ENCODE data around the gene ZNF800. TPM values are rescaled to one million over a fixed set of nuclear protein-coding genes. Genes with fewer than 3 reads are reported as not detected.
"Not testable (repeated sequence)": the region's sequence is repeated elsewhere in the genome, so short reads cannot be mapped to it uniquely, and the experiment has no call there.

Gene ZNF800, protein sequence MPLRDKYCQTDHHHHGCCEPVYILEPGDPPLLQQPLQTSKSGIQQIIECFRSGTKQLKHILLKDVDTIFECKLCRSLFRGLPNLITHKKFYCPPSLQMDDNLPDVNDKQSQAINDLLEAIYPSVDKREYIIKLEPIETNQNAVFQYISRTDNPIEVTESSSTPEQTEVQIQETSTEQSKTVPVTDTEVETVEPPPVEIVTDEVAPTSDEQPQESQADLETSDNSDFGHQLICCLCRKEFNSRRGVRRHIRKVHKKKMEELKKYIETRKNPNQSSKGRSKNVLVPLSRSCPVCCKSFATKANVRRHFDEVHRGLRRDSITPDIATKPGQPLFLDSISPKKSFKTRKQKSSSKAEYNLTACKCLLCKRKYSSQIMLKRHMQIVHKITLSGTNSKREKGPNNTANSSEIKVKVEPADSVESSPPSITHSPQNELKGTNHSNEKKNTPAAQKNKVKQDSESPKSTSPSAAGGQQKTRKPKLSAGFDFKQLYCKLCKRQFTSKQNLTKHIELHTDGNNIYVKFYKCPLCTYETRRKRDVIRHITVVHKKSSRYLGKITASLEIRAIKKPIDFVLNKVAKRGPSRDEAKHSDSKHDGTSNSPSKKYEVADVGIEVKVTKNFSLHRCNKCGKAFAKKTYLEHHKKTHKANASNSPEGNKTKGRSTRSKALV
- total RNA-seq: 10 to 100 TPM; 18.2 to 19.5 TPM

DNA sequence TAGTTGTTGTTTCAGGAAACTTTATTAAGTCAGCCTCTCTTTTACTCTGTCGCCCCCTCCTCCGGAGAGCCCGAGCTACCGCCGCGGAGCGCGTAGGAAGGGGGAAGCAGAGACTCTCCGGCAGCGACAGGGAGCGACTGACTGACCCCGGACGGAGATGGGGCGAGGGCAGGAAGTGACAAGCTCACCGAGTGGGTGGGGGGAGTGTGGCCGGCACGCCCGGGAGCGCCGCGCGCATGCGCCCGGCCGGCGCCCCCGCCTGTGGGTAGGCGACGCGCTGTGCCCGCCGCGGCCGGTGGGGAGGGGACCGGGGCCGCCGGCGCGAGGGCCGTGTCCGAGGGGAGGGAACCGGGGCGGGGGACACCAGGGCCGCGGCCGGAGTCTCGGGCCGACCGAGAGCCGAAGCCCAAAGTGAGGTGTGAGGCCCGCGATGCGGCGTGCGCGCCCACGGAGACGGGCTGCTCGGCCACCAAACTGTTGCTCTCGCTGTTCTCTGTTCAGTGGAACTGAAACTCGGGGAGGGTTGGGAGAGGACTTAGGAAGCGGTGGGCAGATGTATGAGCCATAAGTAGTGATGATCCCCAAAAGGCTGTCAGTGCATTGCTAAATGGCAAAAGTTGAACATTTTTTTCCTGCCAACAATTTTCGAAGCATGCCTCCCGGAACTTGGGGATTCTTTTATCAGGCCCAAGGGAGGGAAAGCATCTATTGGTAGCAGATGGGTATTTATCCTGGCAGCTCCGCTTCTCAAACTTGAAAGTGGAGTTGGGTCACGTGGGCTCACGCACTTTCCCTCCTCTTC, at the start of gene ZNF800:
Gene ZNF800 (minus strand): TSS at position 143 of the 802 bp plus-strand sequence. CDS start 1,151 bp downstream, outside the sequence.
- H3K27me3 Mint-ChIP-seq (ENCODE audit: low read depth): no peaks in the 10 kb centered on the region
- H3K27ac Mint-ChIP-seq: peak within 1 kb of the TSS; percentile 93
- intact Hi-C loops (cut with micrococcal nuclease): loop anchor here (1.0 to 10.0 kb wide), 6 partner anchors 140 to 1062 kb away; partner anchors contain the start of genes GCC1, GRM8, HILPDA and LRRC4
- DNase-seq: peak; percentile 89
- H3K4me3 Mint-ChIP-seq: peak within 1 kb of the TSS; percentile 95
- H3K4me1 Mint-ChIP-seq (ENCODE audit: low read depth): peaks cover 61% of the 10 kb centered on the region
- H3K36me3 Mint-ChIP-seq (ENCODE audit: low read depth): peaks cover 29% of the 10 kb centered on the region
- H3K9me3 Mint-ChIP-seq: peaks cover 10% of the 10 kb centered on the region
- CTCF ChIA-PET: interaction anchor here (0.6 to 3.4 kb wide), 5 partner anchors 12 to 752 kb away, joined by 3 to 13 read pairs (median 3); no protein-coding TSS in a partner anchor

DNA sequence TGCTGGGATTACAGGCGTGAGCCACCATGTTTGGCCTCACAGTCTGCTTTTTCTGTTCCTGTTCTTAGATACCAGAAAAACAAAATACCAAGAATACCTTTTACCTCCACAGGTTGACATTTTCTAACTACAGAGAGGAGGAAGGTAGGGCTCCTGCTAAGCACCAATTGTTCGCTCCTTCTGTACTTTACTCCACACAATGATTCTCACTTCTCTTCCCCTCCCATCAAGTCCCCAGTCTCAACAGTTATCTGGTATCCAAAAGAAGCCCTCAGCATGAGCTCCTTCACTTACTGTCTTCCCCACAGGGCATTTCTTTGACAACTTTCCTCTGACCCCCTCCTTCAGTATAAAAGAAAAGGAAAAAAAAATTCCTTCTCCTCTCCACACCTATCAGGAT, 47.7 kb upstream of the ZNF800 start:
- CTCF ChIA-PET: interaction anchor here (0.6 to 0.7 kb wide), 2 partner anchors 92 to 196 kb away, joined by 3 to 4 read pairs; no protein-coding TSS in a partner anchor
- no peaks in the 10 kb centered on the region for H3K9me3 Mint-ChIP-seq
- H3K27me3 Mint-ChIP-seq (ENCODE audit: low read depth): no peaks in the 10 kb centered on the region
- DNase-seq: no peak
- no peak overlapping the region for H3K27ac Mint-ChIP-seq
- no peaks in the 10 kb centered on the region for H3K36me3 Mint-ChIP-seq (ENCODE audit: low read depth)
- intact Hi-C loops (cut with micrococcal nuclease): no loop called here
- H3K4me3 Mint-ChIP-seq: no peak overlapping the region
- H3K4me1 Mint-ChIP-seq (ENCODE audit: low read depth): no peaks in the 10 kb centered on the region

DNA sequence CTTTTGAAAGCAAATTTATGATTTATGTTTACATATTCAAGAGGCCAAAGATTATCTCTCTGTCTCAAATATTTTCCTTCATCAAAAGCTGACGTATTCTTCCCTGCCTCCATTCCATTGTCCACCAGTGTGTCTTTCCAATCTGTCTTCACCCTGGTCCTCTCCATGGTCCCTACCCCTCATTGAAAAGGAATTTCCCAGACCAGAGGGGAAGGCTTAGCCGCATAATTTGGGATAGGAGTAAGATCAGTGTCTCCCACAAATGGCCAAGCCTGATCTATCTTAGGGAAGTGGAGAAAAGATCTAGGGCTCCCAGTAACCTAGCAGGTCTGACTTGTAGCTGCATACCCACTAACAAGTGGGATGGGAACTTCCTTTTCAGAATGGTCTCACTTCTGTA, 46.3 kb upstream of the ZNF800 start:
- Mint-ChIP-seq H3K4me3 (no peak overlapping the region), H3K4me1 (ENCODE audit: low read depth) (no peaks in the 10 kb centered on the region), H3K27me3 (ENCODE audit: low read depth) (no peaks in the 10 kb centered on the region), H3K27ac (no peak overlapping the region), H3K36me3 (ENCODE audit: low read depth) (no peaks in the 10 kb centered on the region), H3K9me3 (no peaks in the 10 kb centered on the region)
- DNase-seq: no peak
- CTCF ChIA-PET: interaction anchor here (1.0 kb wide), 1 partner anchor 9 kb away, joined by 5 read pairs; no protein-coding TSS in a partner anchor
- intact Hi-C loops (cut with micrococcal nuclease): no loop called here

DNA sequence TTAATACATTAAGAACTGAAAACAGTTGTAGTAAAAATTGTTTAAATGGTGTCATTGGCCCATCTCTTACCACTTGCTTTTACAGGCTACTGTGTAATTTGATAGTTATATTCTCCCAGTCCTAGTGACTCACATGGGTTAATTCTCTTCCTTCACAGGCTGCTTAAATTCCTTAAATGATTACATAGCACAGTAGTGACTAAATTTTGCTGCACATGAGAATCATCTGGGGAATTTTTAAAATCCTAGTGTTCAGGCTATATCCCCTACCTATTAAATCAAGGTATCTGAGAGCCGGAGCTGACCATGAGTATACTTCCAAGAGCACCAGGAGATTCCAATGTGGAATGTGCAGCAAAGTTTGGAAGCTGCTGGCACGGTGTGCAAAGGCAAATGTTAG, 45.3 kb upstream of the ZNF800 start:
- intact Hi-C loops (cut with micrococcal nuclease): no loop called here
- no peaks in the 10 kb centered on the region for H3K27me3 Mint-ChIP-seq (ENCODE audit: low read depth)
- H3K27ac Mint-ChIP-seq: no peak overlapping the region
- H3K4me1 Mint-ChIP-seq (ENCODE audit: low read depth): no peaks in the 10 kb centered on the region
- no peak for DNase-seq
- no peaks in the 10 kb centered on the region for H3K9me3 Mint-ChIP-seq
- H3K36me3 Mint-ChIP-seq (ENCODE audit: low read depth): no peaks in the 10 kb centered on the region
- H3K4me3 Mint-ChIP-seq: no peak overlapping the region
- CTCF ChIA-PET: interaction anchor here (0.6 kb wide), 1 partner anchor 274 kb away, joined by 3 read pairs; no protein-coding TSS in a partner anchor

DNA sequence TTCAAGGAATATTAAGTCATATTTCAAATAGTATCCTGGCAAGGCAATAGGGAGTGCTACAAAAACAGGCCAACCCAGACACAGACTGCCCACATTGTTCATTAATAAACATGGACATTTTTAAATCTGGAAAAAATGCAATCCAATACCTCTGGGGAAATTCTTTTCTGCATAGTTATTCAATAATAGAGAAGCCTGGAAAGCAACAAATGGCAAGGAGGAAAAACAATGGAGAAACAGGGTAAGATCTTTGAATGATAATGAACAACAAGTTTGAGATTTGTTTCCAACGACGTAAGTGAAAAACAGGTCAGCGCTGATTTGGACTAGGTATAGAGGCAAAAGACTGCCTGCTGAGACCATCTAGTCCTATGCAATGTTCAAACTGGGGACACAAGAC, 44.7 kb upstream of the ZNF800 start:
- CTCF ChIA-PET: interaction anchor here (0.6 kb wide), 1 partner anchor 274 kb away, joined by 3 read pairs; no protein-coding TSS in a partner anchor

DNA sequence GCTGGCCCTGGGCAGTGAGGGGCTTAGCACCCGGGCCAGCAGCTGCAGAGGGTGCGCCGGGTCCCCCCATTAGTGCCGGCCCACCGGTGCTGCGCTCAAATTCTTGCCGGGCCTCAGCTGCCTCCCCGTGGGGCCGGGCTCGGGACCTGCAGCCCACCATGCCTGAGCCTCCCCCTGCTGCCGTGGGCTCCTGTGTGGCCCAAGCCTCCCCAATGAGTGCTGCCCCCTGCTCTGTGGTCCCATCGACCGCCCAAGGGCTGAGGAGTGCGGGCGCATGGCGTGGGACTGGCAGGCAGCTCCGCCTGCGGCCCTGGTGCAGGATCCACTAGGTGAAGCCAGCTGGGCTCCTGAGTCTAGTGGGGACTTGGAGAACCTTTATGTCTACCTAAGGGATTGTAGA, 36.8 kb upstream of the ZNF800 start:
- CTCF ChIA-PET: interaction anchor here (0.6 kb wide), 1 partner anchor 31 kb away, joined by 4 read pairs; no protein-coding TSS in a partner anchor
- H3K27ac Mint-ChIP-seq; H3K4me3 Mint-ChIP-seq; H3K36me3 Mint-ChIP-seq (ENCODE audit: low read depth); DNase-seq; intact Hi-C loops (cut with micrococcal nuclease); H3K27me3 Mint-ChIP-seq (ENCODE audit: low read depth); H3K9me3 Mint-ChIP-seq: not testable (repeated sequence)
- H3K4me1 Mint-ChIP-seq (ENCODE audit: low read depth): peaks cover 15% of the 10 kb centered on the region

More for the DNA sequence above, 44.7 kb upstream of the ZNF800 start:
- no peaks in the 10 kb centered on the region for H3K36me3 Mint-ChIP-seq (ENCODE audit: low read depth)
- intact Hi-C loops (cut with micrococcal nuclease): no loop called here
- DNase-seq: no peak
- no peaks in the 10 kb centered on the region for H3K9me3 Mint-ChIP-seq
- no peaks in the 10 kb centered on the region for H3K27me3 Mint-ChIP-seq (ENCODE audit: low read depth)
- no peak overlapping the region for H3K27ac Mint-ChIP-seq
- H3K4me3 Mint-ChIP-seq: no peak overlapping the region
- no peaks in the 10 kb centered on the region for H3K4me1 Mint-ChIP-seq (ENCODE audit: low read depth)

DNA sequence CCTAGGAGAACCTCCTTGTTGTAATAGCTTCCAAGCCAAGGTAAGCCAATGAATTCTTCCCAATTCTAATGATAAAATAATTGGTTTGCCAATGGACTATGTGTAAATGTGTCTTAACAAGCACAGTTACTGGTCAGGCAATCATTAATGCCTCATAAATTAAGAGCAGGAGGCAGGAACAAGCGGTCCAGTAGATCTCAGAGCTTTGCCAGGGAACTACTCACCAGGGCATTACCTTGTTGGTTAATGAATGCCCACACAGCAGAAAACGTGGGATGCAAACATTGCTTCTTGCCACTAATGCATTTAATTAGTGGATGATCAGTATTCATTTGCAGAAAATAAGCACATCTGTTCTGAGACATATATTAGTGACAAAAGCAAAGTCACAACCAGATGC, 26.7 kb upstream of the ZNF800 start:
- Mint-ChIP-seq H3K36me3 (ENCODE audit: low read depth) (no peaks in the 10 kb centered on the region), H3K27me3 (ENCODE audit: low read depth) (no peaks in the 10 kb centered on the region), H3K4me1 (ENCODE audit: low read depth) (peaks cover 31% of the 10 kb centered on the region), H3K27ac (no peak overlapping the region), H3K4me3 (no peak overlapping the region), H3K9me3 (peaks cover 2% of the 10 kb centered on the region)
- intact Hi-C loops (cut with micrococcal nuclease): no loop called here
- DNase-seq: no peak
- CTCF ChIA-PET: no interaction called here

DNA sequence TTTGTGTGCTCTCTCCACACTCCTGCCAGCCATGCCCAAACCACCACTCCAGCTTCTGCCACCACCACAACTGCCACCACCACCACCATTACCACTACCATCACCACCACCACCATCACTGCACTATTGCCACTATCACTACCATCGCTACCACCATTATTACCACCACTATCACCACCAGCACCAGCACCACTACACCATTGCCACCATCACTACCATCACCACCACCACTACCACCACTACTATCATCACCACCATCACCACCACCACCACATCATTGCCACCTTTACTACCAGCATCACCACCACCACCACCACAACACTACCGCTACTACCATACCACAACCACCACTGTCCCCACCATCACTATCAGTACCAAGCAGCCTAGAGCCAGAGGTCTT, 26.0 kb upstream of the ZNF800 start:
- Mint-ChIP-seq H3K4me3 (no peak overlapping the region), H3K27ac (no peak overlapping the region), H3K9me3 (peaks cover 2% of the 10 kb centered on the region), H3K36me3 (ENCODE audit: low read depth) (no peaks in the 10 kb centered on the region), H3K4me1 (ENCODE audit: low read depth) (peaks cover 39% of the 10 kb centered on the region), H3K27me3 (ENCODE audit: low read depth) (no peaks in the 10 kb centered on the region)
- DNase-seq: no peak
- CTCF ChIA-PET: no interaction called here
- intact Hi-C loops (cut with micrococcal nuclease): no loop called here

DNA sequence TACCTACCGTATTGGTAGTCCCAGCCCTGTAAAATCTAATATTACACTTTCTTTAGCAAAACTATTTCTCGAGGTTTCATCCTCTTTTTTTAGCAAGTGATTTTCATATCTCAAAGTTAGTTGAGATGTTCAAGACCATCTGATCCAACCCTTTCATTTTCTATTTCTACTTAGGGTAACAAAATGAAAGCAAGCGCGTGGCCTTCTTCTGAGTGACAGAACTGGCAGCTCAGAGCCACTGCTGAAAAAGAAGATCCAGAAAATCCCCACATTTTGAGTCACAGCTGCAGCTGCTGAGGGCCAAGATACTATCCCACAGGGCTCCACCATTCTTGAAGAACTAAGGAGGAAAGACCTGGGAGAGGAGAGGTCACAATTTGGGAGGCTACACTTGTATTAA, 24.8 kb upstream of the ZNF800 start:
- CTCF ChIA-PET: no interaction called here
- H3K27me3 Mint-ChIP-seq (ENCODE audit: low read depth): no peaks in the 10 kb centered on the region
- intact Hi-C loops (cut with micrococcal nuclease): loop anchor here (2.0 kb wide), 1 partner anchor 33 kb away; no protein-coding TSS in a partner anchor
- H3K9me3 Mint-ChIP-seq: peaks cover 2% of the 10 kb centered on the region
- DNase-seq: peak; percentile 40
- no peak overlapping the region for H3K4me3 Mint-ChIP-seq
- H3K36me3 Mint-ChIP-seq (ENCODE audit: low read depth): no peaks in the 10 kb centered on the region
- H3K27ac Mint-ChIP-seq: no peak overlapping the region
- peaks cover 46% of the 10 kb centered on the region for H3K4me1 Mint-ChIP-seq (ENCODE audit: low read depth)

DNA sequence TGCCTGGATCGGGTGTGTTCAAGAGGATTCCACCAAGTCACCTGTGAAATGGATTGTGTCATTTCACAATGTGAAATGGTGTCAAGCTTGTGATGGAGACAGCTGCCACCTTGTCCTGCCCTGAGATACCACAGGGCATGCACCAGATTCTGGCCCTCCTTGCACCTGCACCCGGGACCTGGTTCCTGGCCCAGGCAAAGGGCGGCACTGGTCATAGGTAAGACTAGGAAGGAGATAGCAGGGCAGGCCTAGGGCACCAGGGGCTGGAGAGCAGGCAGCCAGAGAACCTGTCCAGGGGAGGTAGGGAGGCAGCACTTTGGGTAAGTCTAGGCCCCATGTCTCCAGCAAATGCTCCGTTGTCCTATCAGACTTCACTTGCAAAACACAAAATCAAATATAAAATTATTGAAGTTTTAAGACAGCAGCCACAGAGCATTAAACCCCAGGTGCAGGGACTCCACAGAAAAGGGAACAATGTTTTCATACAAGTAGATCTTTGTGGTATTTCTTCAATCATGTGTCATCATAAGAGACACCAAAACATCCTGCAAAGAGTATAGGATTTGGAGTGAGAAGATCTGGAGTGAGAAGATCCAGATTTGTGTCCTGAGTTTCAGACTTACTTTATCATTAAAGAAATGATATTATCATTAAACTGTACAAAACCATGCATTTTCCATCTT, 22.7 kb upstream of the ZNF800 start:
- H3K36me3 Mint-ChIP-seq (ENCODE audit: low read depth): no peaks in the 10 kb centered on the region
- no peak for DNase-seq
- peaks cover 2% of the 10 kb centered on the region for H3K9me3 Mint-ChIP-seq
- no peak overlapping the region for H3K4me3 Mint-ChIP-seq
- H3K27ac Mint-ChIP-seq: no peak overlapping the region
- H3K4me1 Mint-ChIP-seq (ENCODE audit: low read depth): peaks cover 48% of the 10 kb centered on the region
- CTCF ChIA-PET: interaction anchor here (0.7 to 1.1 kb wide), 3 partner anchors 46 to 101 kb away, joined by 3 read pairs; no protein-coding TSS in a partner anchor
- intact Hi-C loops (cut with micrococcal nuclease): no loop called here
- H3K27me3 Mint-ChIP-seq (ENCODE audit: low read depth): no peaks in the 10 kb centered on the region

DNA sequence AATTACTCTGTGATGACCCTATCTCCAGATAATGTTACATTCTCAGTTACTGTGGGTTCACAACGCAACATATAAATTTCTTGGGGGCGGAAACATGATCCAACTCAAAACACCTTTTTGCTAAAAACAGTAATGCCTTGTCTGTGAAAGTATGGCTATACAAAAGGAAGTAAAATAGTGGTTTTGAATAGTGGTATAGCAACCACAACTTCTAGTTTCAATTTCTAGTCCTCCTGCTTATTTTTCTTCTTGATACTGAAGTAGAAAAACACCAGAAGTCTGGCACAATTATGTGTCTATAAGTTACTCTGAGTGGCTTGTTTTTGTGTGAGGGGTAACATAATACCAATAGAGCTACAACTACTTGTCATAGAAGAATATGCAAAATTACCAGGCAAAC, 21.5 kb upstream of the ZNF800 start:
- CTCF ChIA-PET: interaction anchor here (1.0 to 1.1 kb wide), 2 partner anchors 65 to 100 kb away, joined by 3 read pairs; no protein-coding TSS in a partner anchor
- H3K27me3 Mint-ChIP-seq (ENCODE audit: low read depth): no peaks in the 10 kb centered on the region
- intact Hi-C loops (cut with micrococcal nuclease): loop anchor here (1.0 to 5.0 kb wide), 3 partner anchors 10 to 693 kb away; no protein-coding TSS in a partner anchor
- no peak overlapping the region for H3K4me3 Mint-ChIP-seq
- DNase-seq: no peak
- H3K9me3 Mint-ChIP-seq: peaks cover 2% of the 10 kb centered on the region
- no peak overlapping the region for H3K27ac Mint-ChIP-seq
- H3K4me1 Mint-ChIP-seq (ENCODE audit: low read depth): peaks cover 54% of the 10 kb centered on the region
- no peaks in the 10 kb centered on the region for H3K36me3 Mint-ChIP-seq (ENCODE audit: low read depth)

Data from activated naive CD4-positive, alpha-beta T cell treated with anti-CD3 and anti-CD28 coated beads for 36 hours (primary cell).